Right cardiac atrium (tissue), 5 donors: ENCODE results near the gene NDNF. TPM values are rescaled to one million over a fixed set of nuclear protein-coding genes. Genes with fewer than 3 reads are reported as not detected.
A peak's percentile ranks its signal among the peaks of the same experiment; 100 is the strongest.

Source experiments
- ATAC-seq, 2 donors: fragments of 200-7000 bp; cut with Tn5 transposase; one replicate each; pipeline versions ENCODE4 v1.8.0 to v1.9.1; 2020; ENCODE audit warnings: moderate library complexity in 2 of 2, mild to moderate bottlenecking in 1 of 2
- DNase-seq, 3 donors: peaks; one replicate each; pipeline ENCODE4 v3.0.0-alpha.2; 2020
- H3K27ac ChIP-seq: one replicate; pipeline ENCODE4 v1.5.1; 2013; ENCODE audit warnings: mild to moderate bottlenecking, low read length, control low read depth, moderate library complexity
- H3K27me3 ChIP-seq: one replicate; pipeline ENCODE4 v1.6.1; 2013; ENCODE audit not compliant: control insufficient read depth, insufficient read depth
- H3K4me1 ChIP-seq: one replicate; pipeline ENCODE4 v1.6.1; 2013; ENCODE audit warnings: low read length; ENCODE audit not compliant: control insufficient read depth, insufficient read depth
- H3K4me3 ChIP-seq: one replicate; pipeline ENCODE4 v1.5.1; 2013; ENCODE audit warnings: low read length, control low read depth
- H3K9me3 ChIP-seq: one replicate; pipeline ENCODE4 v1.6.1; 2013; ENCODE audit warnings: low read length; ENCODE audit not compliant: control insufficient read depth
- WGBS: extraction: QIAGEN DNeasy Blood & Tissue Kit; methylation state at CpG from one replicate; pipeline ENCODE4 v1.1.7; 2013; 5-methylcytosine and 5-hydroxymethylcytosine counted together
- intact Hi-C, 4 donors: fragments of 100-400 bp; cut with DNase I; formaldehyde crosslinking; loops; one replicate each; pipeline versions ENCODE4 v1.11.0 to v1.14.0; 2022 to 2023
- polyA plus RNA-seq: library from polyadenylated mRNA; stranded (reverse); fragments of 200-250 nt; gene quantifications from one replicate; pipeline ENCODE4 v1.2.3, GENCODE V29; 2013
- total RNA-seq, 4 donors: library from RNA; stranded (reverse); fragmentation: NEBNext Ultra II Directional; extraction: Animal tissue kit (Norgen Biotek cat#: 25700); gene quantifications; one replicate each; pipeline ENCODE4 v1.2.1, GENCODE V29; 2021
- donor health status: healthy with polysubstance abuse.
- donor health status: DM: no; HTN: yes; CAD: no.
- donor health status: DM: no; HTN: no; CAD: no.
- donor health status: DM: no; HTN: yes; CAD: no; lungs with severe emphysema.
- donor health status: DM: yes; HTN: yes; CAD: no.

Gene NDNF
- total and polyA plus RNA-seq, 5 donors = 0.50 to 6.3 (median 2.5) TPM

GRCh38 chr4:121094297-121094966, 22.1 kb upstream of the NDNF start:
- no peak for ATAC-seq
- no peaks in the 10 kb centered on the region for H3K27me3 ChIP-seq

GRCh38 chr4:121093261-121093660, 20.9 kb upstream of the NDNF start:
- no peaks in the 10 kb centered on the region for H3K9me3 ChIP-seq
- H3K27ac ChIP-seq = no peak overlapping the region
- no peaks in the 10 kb centered on the region for H3K4me1 ChIP-seq
- intact Hi-C loops = loop anchor here in 3 of 4 donors (5.0 to 10.0 kb wide), 4 partner anchors 76 to 1018 kb away; no protein-coding TSS in a partner anchor
- no peaks in the 10 kb centered on the region for H3K27me3 ChIP-seq
- no peak for DNase-seq
- no peak for ATAC-seq
- H3K4me3 ChIP-seq = no peak overlapping the region

More at GRCh38 chr4:121094297-121094966, 22.1 kb upstream of the NDNF start:
- 78% methylated on average over 3 of the region's 3 CpGs for WGBS
- no peak overlapping the region for H3K4me3 ChIP-seq
- no peaks in the 10 kb centered on the region for H3K9me3 ChIP-seq
- DNase-seq = no peak
- intact Hi-C loops = loop anchor here in 3 of 4 donors (5.0 to 10.0 kb wide), 4 partner anchors 77 to 1020 kb away; no protein-coding TSS in a partner anchor
- H3K4me1 ChIP-seq = no peaks in the 10 kb centered on the region
- H3K27ac ChIP-seq = no peak overlapping the region

GRCh38 chr4:121091941-121092340, 19.6 kb upstream of the NDNF start:
- Histone ChIP-seq H3K4me3 (no peak overlapping the region), H3K27me3 (no peaks in the 10 kb centered on the region), H3K4me1 (no peaks in the 10 kb centered on the region), H3K27ac (no peak overlapping the region), H3K9me3 (no peaks in the 10 kb centered on the region)
- no peak for ATAC-seq
- intact Hi-C loops = loop anchor here in 3 of 4 donors (5.0 to 10.0 kb wide), 4 partner anchors 75 to 1017 kb away; no protein-coding TSS in a partner anchor
- DNase-seq = no peak

GRCh38 chr4:121088867-121089266, 16.5 kb upstream of the NDNF start:
- Histone ChIP-seq H3K9me3 (no peaks in the 10 kb centered on the region), H3K4me1 (no peaks in the 10 kb centered on the region), H3K27ac (no peak overlapping the region), H3K27me3 (no peaks in the 10 kb centered on the region), H3K4me3 (no peak overlapping the region)
- WGBS = 88% methylated on average over 4 of the region's 4 CpGs
- intact Hi-C loops = no loop called here
- no peak for DNase-seq
- ATAC-seq = no peak

GRCh38 chr4:121079376-121079775, 7.0 kb upstream of the NDNF start:
- intact Hi-C loops = no loop called here
- DNase-seq (no peak), ATAC-seq (no peak)
- Histone ChIP-seq H3K9me3 (no peaks in the 10 kb centered on the region), H3K4me1 (no peaks in the 10 kb centered on the region), H3K27ac (no peak overlapping the region), H3K27me3 (peaks cover 5% of the 10 kb centered on the region), H3K4me3 (no peak overlapping the region)
- 73% methylated on average over 1 of the region's 1 CpG for WGBS

- H3K27ac ChIP-seq = no peak overlapping the region
- DNase-seq (no peak), ATAC-seq (no peak)
- 81% methylated on average over 5 of the region's 5 CpGs for WGBS
- no peak overlapping the region for H3K4me3 ChIP-seq
- no peaks in the 10 kb centered on the region for H3K4me1 ChIP-seq
- intact Hi-C loops = no loop called here
- peaks cover 5% of the 10 kb centered on the region for H3K27me3 ChIP-seq
- no peaks in the 10 kb centered on the region for H3K9me3 ChIP-seq
Observed at GRCh38 chr4:121077496-121077895, 5.2 kb upstream of the NDNF start.

- DNase-seq (no peak), ATAC-seq (no peak)
- H3K27ac ChIP-seq = no peak overlapping the region
- H3K27me3 ChIP-seq = peaks cover 5% of the 10 kb centered on the region
- no peaks in the 10 kb centered on the region for H3K4me1 ChIP-seq
- WGBS = 76% methylated on average over 6 of the region's 6 CpGs
- H3K4me3 ChIP-seq = no peak overlapping the region
- no peaks in the 10 kb centered on the region for H3K9me3 ChIP-seq
- intact Hi-C loops = no loop called here
Observed at GRCh38 chr4:121076416-121076815, 4.1 kb upstream of the NDNF start.

GRCh38 chr4:121073672-121074381, 1.5 kb upstream of the NDNF start:
- no peak for ATAC-seq
- Histone ChIP-seq H3K4me1 (no peaks in the 10 kb centered on the region), H3K27ac (no peak overlapping the region), H3K27me3 (no peaks in the 10 kb centered on the region), H3K9me3 (no peaks in the 10 kb centered on the region), H3K4me3 (no peak overlapping the region)
- WGBS = 78% methylated on average over 5 of the region's 5 CpGs
- DNase-seq = no peak
- intact Hi-C loops = no loop called here

- no peaks in the 10 kb centered on the region for H3K9me3 ChIP-seq
- no peaks in the 10 kb centered on the region for H3K27me3 ChIP-seq
- 4% methylated on average over 12 of the region's 12 CpGs for WGBS
- ATAC-seq = peak; percentile 25 to 37
- intact Hi-C loops = no loop called here
- no peaks in the 10 kb centered on the region for H3K4me1 ChIP-seq
- H3K27ac ChIP-seq = no peak overlapping the region
- peak overlapping the region; percentile 92 for H3K4me3 ChIP-seq
- peak in 1 of 3 donors; percentile 53 for DNase-seq
Observed at GRCh38 chr4:121073004-121073435, 685 bp upstream of the NDNF start.

GRCh38 chr4:121071640-121072223, 603 bp downstream of the NDNF start:
- WGBS = under 1% methylated on average over 34 of the region's 34 CpGs
- DNase-seq = no peak
- intact Hi-C loops = no loop called here

More at GRCh38 chr4:121071640-121072223, 603 bp downstream of the NDNF start:
- Histone ChIP-seq H3K4me1 (no peaks in the 10 kb centered on the region), H3K27ac (peak overlapping the region; percentile 7), H3K9me3 (no peaks in the 10 kb centered on the region), H3K4me3 (peak overlapping the region; percentile 92), H3K27me3 (no peaks in the 10 kb centered on the region)
- ATAC-seq = peak in 1 of 2 donors; percentile 9
